GM10847 (cell line): ENCODE measurements around the gene EIF3I.

Experiments used
- POLR2A ChIP-seq: IDR thresholded peaks from 2 replicates; pipeline ENCODE4 v1.6.1; 2011; ENCODE audit not compliant: insufficient read length; ENCODE audit errors: extremely low read depth

Gene EIF3I

DNA sequence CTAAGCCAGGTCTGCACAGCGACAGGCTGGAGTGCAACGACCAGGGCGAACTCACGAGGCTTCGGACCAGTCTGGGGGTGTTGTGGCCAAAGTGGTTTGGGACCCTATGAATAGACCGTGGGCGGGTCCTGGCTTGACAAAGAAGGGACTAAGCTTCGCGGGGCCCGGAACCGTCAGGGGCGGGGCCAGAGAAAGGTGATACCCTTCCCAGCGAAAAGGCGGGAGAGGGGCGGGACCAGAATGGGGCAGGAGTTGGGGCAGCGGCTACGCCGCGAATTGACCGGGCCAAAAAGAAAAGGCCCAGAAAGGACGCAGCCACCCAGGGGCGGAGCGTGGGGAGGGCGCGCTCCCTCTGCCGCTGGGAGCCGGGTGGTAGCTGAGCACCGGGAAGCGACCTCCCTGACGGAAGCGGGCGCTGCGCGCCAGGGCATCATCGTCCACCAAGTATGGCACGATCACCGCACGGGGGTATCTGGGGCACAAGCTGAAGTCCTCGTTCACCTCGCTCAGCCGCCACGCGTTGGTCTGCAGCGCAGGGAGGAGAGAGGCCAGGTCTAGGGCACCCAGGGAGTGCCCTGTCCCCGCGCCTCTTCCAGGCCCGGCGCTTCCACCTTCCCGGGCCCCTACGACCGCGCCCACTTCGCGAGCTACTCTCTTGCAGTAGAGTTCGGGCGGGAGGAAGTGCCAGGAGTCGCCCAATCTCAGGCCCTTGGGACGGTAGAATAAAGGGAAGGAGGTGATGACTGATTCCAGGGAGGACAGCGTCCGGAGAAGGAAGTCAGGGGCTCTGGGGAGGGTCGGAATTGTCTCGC is 18.1 kb downstream of the EIF3I start:
- peak; percentile 27 for TF ChIP-seq POLR2A

GRCh38 chr1:32241001-32241763 is 19.0 kb downstream of the EIF3I start:
- TF ChIP-seq POLR2A, result no peak

DNA sequence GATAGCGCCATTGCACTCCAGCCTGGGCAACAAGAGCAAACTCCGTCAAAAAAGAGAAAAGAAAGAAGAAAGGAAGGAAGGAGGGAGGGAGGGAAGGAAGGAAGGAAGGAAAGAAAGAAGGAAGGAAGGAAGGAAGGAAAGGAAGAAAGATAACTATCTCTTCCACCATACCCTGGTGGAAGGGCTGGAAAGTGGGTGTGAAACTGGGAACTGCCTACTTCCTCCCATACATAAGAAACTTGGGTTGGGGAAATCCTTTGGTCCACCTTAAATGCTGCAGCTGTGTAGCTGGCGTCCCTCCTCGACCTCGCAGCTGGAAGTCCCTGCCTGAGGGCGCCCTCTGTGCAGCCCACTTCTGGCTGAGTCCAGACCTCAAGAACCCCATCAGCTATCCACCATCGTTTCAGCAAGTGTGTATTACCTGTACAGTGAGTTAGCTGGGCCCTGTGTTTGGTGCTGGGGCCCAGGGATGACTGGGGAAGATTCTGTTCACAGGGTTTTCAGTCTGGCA is 20.2 kb downstream of the EIF3I start:
- TF ChIP-seq POLR2A, result no peak

GRCh38 chr1:32246888-32247273 is 24.7 kb downstream of the EIF3I start, which contains the start of gene FAM167B:
FAM167B (plus strand) TSS chr1:32247222; CDS start chr1:32247422, 200 bp downstream.
- no peak for TF ChIP-seq POLR2A

DNA sequence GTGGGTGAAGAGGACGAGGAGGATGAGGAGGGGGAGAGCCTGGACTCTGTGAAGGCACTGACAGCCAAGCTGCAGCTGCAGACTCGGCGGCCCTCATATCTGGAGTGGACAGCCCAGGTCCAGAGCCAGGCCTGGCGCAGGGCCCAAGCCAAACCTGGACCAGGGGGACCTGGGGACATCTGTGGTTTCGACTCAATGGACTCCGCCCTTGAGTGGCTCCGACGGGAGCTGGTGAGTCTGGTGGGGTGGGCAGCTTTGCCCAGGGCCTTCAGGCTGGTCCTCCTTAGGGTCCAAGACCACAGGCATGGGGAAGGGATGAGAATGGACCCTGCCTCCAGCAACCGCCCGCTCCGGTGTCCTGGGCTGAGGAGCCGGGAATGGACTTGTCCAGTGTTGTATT is 25.2 kb downstream of the EIF3I start:
- TF ChIP-seq POLR2A, result no peak

DNA sequence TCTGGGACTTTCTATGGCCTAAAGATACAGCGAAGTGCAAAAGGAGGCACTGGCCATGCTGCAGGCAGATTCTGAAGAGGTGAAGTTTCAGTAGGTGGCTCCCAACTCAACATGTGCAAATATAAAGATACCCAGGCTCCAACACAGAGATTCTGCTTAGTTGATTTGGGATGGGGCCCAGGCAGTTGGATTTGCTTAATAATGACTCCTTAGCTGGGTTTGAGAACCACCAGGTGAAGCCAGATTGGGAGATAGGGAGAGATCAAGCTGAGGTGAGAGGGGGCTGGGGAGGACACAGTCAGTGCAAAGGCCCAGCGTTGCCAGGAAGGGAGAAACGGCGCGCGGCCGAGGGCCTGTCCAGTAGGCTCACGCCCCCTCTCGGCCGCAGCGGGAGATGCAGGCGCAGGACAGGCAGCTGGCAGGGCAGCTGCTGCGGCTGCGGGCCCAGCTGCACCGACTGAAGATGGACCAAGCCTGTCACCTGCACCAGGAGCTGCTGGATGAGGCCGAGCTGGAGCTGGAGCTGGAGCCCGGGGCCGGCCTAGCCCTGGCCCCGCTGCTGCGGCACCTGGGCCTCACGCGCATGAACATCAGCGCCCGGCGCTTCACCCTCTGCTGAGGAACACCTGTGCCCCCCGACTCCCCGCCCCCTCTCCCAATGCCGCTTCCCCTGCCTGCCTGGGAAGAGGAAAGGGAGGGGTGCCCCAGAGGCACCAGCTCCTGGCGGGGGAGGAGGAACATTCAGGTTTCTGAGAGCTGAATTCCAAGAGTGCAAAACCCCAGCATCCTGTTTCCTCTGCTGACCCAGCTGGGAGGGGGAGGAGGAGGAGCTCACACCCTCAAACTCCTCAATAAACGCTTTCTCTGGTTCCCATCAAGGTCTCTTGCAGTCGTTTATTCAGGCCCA is 26.0 kb downstream of the EIF3I start:
- TF ChIP-seq POLR2A, result no peak

DNA sequence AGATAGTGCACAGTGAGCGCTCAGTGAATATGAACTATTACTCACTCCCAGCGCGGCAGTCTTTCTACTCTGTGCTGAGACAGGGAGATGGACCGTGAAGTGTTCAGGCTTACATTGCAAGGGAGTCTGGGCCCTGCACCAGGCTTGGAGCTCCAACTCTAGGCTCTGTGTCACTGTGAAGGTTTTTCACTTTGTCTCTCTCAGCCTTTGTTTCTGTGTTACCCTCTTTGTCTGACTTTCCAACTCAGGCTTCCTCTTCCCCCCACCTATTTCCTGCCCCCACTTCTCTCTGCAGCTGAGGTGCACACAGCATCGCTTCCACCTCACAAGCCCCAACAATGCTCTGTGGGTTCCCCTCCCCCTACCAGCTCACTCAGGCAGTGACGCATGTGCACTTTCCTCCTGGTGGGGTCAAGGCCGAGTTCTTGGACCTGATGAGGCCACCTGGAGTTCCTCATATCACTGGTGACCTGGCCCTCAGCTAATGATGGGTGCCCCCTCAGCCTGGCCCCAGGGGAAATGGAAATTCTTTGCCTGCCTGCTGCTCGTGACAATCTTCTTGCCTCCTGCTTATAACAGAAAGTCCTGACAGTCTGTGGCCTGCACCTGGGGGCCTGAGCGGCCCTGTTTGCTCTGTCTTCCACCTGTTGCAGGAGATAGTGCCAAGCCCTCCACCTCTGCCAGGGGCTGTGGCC is 27.8 kb downstream of the EIF3I start:
- TF ChIP-seq POLR2A, result no peak

GRCh38 chr1:32250893-32251716 is 28.9 kb downstream of the EIF3I start, which contains the start of gene LCK:
LCK (plus strand) TSS chr1:32251265; CDS start chr1:32274330, 23,065 bp downstream.
- TF ChIP-seq POLR2A, result peak; percentile 68

DNA sequence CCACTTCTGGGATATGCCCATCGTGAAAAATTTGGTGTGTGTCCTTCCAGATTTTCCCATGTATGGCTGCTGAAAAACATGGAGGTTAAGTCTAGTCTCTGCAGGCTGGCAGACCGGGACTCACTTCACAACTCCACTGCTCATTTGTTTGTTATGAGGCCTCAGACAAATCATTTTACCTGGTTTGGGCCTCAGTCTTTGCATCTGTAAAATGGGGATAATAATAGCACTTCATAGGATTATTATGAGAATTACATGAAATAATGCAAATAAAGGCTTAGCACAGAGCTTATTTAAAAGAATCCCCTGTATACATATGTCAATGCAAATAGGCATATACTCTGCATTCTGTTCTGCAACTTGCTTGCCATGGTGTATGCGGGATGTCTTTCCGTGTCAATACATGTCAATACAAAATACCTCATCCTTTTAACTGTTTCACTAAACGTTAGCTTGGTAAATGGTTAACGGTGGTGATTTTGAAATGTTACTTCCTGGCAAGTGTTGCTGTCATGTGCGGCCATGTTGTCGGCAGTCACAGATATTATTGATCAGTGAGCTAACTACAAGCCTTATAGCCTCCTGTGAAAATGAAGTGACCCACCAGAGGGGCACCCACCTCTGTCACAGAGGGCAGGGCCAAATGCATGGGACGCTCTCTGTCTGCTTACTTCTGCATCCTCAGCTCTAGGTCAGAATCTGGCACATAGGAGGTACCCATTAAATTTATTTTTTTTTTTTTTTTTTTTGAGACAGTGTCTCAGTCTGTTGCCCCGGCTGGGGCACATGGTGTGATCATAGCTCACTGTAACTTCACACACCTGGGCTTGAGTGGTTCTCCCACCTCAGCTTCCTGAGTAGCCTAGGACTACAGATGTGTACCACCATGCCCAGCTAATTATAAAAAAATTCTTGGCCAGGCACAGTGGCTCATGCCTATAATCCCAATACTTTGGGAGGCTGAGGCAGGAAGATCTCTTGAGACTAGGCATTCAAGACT is 33.2 kb downstream of the EIF3I start:
- no peak for TF ChIP-seq POLR2A

GRCh38 chr1:32256473-32257226 is 34.4 kb downstream of the EIF3I start:
- TF ChIP-seq POLR2A, result no peak

GRCh38 chr1:32257227-32257508 is 35.0 kb downstream of the EIF3I start:
- TF ChIP-seq POLR2A, result no peak

- TF ChIP-seq POLR2A, result no peak
Observed at GRCh38 chr1:32263744-32264143, 41.5 kb downstream of the EIF3I start.
